Fibroblast of pulmonary artery (primary cell): ENCODE measurements around the gene CGN.
A peak's percentile ranks its signal among the peaks of the same experiment; 100 is the strongest.

Experiments used
- DNase-seq: peaks from one replicate; pipeline ENCODE4 v3.0.0-alpha.2; 2010; ENCODE audit warnings: low read depth
- H3K4me3 ChIP-seq: replicated peaks from 2 replicates; pipeline ENCODE4 v1.5.1; 2011; ENCODE audit warnings: low read depth, mild to moderate bottlenecking, control low read depth, low read length, moderate library complexity
- TF ChIP-seq, protein P1 (sequence below): IDR thresholded peaks from 2 replicates; pipeline ENCODE4 v1.5.1; 2011; ENCODE audit warnings: mild to moderate bottlenecking, control low read depth, low read length, inconsistent platforms; ENCODE audit errors: missing control alignments

CGN gene

DNA sequence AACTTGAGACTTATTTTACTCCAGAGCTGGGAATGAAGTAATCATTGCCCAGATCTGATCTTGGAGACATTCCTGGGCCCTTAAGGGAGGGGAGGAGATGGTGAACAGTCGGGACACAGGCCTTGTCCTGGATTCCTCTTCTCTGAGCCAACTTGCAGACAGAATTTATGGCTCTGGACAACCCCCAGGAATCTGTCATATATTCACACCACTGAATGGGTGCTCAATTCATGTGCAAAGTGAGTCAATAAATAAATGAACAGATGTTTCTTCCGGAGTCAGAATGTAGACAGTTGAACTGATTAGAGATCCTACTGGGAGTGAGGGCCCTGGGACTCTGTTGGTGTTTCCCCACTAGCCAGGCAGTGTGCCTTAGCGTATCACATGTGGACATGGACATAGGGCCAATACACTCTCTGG is 31.5 kb downstream of the CGN start:
- TF ChIP-seq, protein P1, sequence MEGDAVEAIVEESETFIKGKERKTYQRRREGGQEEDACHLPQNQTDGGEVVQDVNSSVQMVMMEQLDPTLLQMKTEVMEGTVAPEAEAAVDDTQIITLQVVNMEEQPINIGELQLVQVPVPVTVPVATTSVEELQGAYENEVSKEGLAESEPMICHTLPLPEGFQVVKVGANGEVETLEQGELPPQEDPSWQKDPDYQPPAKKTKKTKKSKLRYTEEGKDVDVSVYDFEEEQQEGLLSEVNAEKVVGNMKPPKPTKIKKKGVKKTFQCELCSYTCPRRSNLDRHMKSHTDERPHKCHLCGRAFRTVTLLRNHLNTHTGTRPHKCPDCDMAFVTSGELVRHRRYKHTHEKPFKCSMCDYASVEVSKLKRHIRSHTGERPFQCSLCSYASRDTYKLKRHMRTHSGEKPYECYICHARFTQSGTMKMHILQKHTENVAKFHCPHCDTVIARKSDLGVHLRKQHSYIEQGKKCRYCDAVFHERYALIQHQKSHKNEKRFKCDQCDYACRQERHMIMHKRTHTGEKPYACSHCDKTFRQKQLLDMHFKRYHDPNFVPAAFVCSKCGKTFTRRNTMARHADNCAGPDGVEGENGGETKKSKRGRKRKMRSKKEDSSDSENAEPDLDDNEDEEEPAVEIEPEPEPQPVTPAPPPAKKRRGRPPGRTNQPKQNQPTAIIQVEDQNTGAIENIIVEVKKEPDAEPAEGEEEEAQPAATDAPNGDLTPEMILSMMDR = no peak
- peak; percentile 57 for DNase-seq
- H3K4me3 ChIP-seq = no peak overlapping the region

DNA sequence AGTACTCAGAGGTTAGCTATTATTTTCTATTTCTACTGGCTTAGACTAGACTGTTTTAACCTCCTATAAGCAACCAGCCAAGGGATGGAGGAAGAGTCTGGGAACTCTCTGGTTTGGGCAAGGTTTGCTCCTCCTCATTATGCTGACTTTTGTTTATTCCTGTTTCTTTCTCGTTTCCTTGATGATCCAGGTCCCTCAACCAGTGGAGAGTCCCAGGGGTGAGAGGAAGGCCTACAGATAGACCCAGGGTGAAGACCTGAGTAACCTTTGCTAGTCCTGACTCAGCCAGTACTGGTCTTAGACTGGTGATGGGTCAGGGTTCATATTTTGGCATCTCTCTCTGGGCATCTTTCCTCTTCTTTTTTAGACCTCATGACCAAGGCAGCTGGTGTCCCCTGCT is 34.4 kb downstream of the CGN start:
- no peak overlapping the region for H3K4me3 ChIP-seq
- no peak for DNase-seq
- TF ChIP-seq, protein P1 = no peak

DNA sequence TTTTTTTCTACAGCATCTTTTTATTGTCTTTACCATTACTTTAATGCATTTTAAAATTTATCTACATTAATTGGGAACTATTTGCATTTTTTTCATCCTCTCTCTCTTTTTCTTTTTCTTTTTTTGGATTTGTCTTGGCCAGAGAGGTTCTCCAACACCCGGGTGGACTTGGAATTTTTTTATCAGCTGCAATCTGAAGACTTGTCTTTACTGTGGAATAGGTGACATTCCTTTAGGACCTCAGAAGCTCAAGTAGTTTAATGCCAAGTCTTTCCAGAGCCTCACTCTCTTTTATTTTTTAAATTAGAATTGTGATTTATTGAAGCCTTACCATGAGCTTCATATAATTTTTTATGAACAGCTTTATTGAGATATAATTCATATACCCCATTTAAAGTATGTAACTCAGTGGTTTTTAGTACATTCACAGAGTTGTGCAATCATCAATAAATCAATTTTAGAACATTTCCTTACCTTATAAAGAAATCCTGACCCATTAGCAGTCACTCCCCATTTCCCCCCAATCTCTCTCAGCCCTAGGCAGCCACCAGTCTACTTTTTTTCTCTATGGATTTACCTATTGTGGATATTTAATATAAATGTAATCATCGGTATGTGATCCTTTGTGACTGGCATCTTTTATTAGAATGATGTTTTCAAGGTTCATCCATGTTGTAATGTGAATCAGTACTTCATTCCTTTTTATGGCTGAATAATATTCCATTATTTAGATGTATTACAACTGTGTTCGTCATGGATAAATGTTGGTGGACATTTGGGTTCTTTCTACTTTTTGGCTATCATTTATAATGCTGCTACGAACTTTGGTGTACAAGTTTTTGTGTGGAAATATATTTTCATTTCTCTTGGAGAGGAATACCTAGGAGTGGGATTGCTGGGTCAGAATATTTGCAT is 35.1 kb downstream of the CGN start:
- TF ChIP-seq, protein P1 = no peak
- no peak overlapping the region for H3K4me3 ChIP-seq
- no peak for DNase-seq

DNA sequence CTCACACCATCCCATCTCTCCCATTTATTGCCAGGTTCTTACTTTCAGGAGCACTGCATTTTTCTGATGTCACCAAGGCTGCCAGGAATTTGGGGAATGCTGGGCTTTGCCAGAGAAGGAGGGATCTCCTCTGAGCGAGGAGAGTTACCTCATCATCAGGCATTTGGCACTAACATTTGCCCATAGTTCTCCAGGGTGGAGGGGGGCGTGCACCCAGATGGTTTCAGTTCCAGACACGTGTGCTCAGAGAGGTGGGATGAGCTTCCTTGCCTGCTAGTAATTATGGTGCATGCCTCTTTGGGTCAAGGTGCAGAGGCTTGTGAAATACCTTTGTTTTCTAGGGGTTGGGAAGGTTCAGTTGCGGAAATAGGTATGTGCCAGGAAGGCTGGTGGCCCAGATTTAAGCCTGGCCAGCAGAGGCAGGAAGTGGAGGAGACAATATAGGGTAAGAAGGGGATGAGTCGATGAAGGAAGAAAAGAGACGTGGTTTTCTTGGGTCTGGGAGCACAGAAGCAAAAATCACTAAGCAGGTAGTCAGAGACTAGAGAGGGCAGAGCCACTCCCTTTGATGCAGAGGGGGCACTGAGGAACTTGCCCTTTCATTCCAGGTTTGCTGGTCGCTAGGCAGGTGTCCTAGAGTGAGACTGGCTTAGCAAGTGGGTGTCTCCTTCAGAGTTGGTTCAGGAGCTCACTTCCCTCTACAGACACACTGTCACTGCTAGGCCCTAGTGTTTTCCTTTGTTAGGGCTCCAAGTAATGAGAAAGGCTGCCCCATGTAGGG is 36.1 kb downstream of the CGN start:
- no peak overlapping the region for H3K4me3 ChIP-seq
- TF ChIP-seq, protein P1 = no peak
- DNase-seq = peak; percentile 96

DNA sequence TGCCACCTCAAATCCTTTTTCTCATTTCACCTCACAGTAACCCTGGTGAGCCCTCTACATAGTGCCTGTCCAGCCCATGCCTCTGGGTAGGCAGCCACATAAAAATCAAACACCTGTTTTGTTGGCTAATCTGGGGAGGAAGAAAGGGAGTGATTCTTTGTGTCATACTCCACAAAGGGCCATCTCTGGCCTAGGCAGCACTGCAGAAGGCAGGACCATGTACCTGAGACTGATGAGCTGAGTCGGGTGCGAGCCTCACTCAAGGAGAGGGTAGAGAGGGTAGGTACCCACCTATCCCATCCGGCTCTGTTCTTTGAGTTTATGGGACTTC is 36.7 kb downstream of the CGN start:
- no peak overlapping the region for H3K4me3 ChIP-seq
- TF ChIP-seq, protein P1 = no peak
- DNase-seq = no peak

DNA sequence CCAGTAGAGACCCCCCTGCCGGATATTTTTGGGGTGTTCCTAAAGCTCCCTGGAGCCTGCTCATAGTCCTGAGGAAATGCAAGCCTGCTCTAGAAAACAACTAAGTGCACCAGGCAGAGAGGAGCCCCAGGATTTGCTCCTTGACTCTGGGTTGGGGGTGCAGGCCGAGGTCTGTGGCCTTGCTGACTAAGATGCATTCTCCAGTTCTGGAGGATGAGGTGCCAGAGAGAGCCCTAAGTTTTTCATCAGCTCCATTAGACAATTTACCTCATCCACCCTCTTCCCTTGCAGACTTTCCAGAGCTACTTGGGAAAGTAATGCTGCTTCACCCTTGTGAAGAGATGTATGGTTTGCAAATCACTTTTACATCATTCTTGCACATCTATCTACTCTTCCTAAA is 38.0 kb downstream of the CGN start:
- H3K4me3 ChIP-seq = no peak overlapping the region
- TF ChIP-seq, protein P1 = no peak
- DNase-seq = no peak
